Glutamatergic neuron (in vitro differentiated cells): Measurements from ENCODE around the gene ZNF282. TPM values are rescaled to one million over a fixed set of nuclear protein-coding genes. Genes with fewer than 3 reads are reported as not detected.

Experiments used
- DNase-seq: peaks from one replicate; pipeline ENCODE4 v3.0.0; 2022
- H3K27ac Mint-ChIP-seq: one replicate; pipeline ENCODE4 v1.8.0; 2020; ENCODE audit warnings: mild to moderate bottlenecking, mixed read lengths, inconsistent platforms; ENCODE audit not compliant: unreplicated experiment
- H3K27me3 Mint-ChIP-seq: one replicate; pipeline ENCODE4 v1.8.0; 2020; ENCODE audit warnings: mild to moderate bottlenecking, moderate library complexity, mixed read lengths, inconsistent platforms; ENCODE audit not compliant: unreplicated experiment
- H3K36me3 Mint-ChIP-seq: one replicate; pipeline ENCODE4 v1.8.0; 2020; ENCODE audit warnings: mild to moderate bottlenecking, mixed read lengths, inconsistent platforms; ENCODE audit not compliant: unreplicated experiment
- H3K4me1 Mint-ChIP-seq: one replicate; pipeline ENCODE4 v1.8.0; 2020; ENCODE audit warnings: mild to moderate bottlenecking, low read depth, mixed read lengths, inconsistent platforms; ENCODE audit not compliant: unreplicated experiment
- H3K4me3 Mint-ChIP-seq: one replicate; pipeline ENCODE4 v1.8.0; 2020; ENCODE audit warnings: mild to moderate bottlenecking, mixed read lengths, inconsistent platforms; ENCODE audit not compliant: unreplicated experiment
- H3K9me3 Mint-ChIP-seq: one replicate; pipeline ENCODE4 v1.8.0; 2020; ENCODE audit warnings: mild to moderate bottlenecking, moderate library complexity, mixed read lengths, inconsistent platforms; ENCODE audit not compliant: unreplicated experiment
- total RNA-seq: library from RNA; stranded (reverse); fragmentation: NEBNext Ultra II Directional; extraction: Animal tissue kit (Norgen Biotek cat#: 25700); gene quantifications from one replicate; pipeline ENCODE4 v1.2.1, GENCODE V29; 2021; ENCODE audit not compliant: unreplicated experiment
- TF ChIP-seq, protein P1 (sequence below): fragments of 200-600 bp; sonication (generic); IDR thresholded peaks from one replicate; pipeline ENCODE4 v1.5.0; 2021; ENCODE audit not compliant: partially characterized antibody, unreplicated experiment

The ZNF282 gene
- total RNA-seq, 1 donor from 2014 or later = 22.9 TPM

DNA sequence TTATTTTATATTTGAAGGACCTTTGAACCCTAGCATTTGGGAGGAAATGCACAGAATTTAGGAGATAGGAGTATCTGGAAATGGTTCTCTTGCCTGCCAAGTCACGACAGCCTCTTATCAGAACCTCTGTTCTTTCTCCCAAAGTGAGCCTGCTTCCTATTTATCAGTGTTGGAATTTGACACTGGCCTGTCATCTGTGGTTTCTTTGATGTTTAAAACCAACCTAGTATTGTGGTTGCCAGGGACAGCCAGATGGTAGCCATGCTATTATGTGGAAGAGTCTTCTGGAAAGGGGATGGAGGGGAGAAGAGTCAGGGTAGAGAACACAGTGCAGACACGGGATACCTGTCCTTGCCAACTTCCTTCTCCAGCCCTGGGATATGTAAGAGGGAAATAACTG, 21.1 kb downstream of the ZNF282 start:
- H3K36me3 Mint-ChIP-seq = peaks cover 4% of the 10 kb centered on the region
- TF ChIP-seq, protein P1, sequence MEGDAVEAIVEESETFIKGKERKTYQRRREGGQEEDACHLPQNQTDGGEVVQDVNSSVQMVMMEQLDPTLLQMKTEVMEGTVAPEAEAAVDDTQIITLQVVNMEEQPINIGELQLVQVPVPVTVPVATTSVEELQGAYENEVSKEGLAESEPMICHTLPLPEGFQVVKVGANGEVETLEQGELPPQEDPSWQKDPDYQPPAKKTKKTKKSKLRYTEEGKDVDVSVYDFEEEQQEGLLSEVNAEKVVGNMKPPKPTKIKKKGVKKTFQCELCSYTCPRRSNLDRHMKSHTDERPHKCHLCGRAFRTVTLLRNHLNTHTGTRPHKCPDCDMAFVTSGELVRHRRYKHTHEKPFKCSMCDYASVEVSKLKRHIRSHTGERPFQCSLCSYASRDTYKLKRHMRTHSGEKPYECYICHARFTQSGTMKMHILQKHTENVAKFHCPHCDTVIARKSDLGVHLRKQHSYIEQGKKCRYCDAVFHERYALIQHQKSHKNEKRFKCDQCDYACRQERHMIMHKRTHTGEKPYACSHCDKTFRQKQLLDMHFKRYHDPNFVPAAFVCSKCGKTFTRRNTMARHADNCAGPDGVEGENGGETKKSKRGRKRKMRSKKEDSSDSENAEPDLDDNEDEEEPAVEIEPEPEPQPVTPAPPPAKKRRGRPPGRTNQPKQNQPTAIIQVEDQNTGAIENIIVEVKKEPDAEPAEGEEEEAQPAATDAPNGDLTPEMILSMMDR = no peak
- peaks cover 5% of the 10 kb centered on the region for H3K27me3 Mint-ChIP-seq
- no peak overlapping the region for H3K27ac Mint-ChIP-seq
- DNase-seq = no peak
- H3K9me3 Mint-ChIP-seq = no peaks in the 10 kb centered on the region
- H3K4me3 Mint-ChIP-seq = no peak overlapping the region
- H3K4me1 Mint-ChIP-seq = no peaks in the 10 kb centered on the region

DNA sequence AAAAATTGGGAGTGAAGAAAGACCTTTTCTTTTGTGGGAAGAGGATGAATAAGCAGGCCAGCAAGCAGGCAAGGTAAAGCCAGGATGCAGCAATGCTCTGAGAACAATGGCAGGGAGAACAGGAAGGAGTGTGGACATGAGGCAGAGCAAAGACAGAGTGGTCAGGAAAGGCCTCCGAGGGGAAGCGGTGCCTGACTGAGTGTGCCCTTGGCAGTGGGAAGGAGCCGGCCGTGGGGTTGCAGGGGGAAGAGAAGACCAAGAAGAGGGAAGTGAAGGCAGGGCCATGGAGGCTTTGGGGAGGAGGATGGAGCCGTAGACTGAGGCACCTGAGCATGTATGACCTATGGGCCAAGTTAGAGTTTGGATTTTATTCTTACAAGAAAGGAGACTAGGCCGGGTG, 22.2 kb downstream of the ZNF282 start:
- Mint-ChIP-seq H3K36me3 (peaks cover 4% of the 10 kb centered on the region), H3K27me3 (peaks cover 5% of the 10 kb centered on the region), H3K9me3 (no peaks in the 10 kb centered on the region), H3K4me3 (no peak overlapping the region), H3K27ac (no peak overlapping the region), H3K4me1 (no peaks in the 10 kb centered on the region)
- DNase-seq = no peak
- TF ChIP-seq, protein P1 = no peak

DNA sequence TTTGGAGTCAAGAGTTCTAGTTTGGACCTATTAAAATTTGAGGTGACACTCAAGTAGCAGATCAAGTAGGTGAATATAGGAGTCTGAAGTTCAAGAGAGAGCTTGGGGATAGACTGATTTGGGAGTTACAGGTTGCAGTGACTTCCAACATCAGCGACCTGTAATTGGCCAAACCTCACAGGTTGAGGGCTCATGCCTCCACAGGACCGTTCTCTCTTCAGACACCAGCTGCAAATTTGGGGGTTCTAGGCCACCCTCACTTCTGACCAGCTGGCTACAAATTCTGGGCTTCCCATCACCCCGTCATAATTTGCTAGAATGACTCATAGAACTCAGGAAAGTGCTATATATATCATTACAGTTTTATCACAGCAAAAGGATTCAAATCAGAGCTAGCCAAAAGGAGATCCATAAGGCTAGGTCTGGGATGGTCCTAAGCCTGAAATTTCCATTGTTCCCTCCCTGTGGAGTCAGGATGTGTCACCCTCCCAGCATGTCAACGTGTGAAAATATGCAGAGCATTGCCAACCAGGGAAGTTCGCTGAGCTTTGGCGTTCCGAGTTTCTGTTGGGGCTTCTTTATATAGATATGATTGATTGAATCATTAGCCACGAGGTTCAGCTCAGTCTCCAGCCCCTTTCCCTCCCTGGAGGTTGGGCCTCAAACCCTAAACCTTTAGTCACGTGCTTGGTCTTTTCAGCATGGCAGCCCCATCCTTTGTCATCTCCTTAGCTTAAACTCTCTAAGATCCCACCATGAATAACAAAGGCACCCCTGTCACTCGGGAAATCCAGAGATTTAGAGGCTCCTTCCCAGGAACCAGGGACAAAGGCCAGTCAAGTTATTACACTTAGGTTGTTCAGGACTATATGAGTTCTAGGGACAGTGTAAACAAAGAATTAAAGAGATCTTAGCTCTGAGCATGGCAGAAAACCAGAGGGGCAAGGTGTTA, 23.4 kb downstream of the ZNF282 start:
- TF ChIP-seq, protein P1 = no peak
- Mint-ChIP-seq H3K27ac (no peak overlapping the region), H3K36me3 (peaks cover 4% of the 10 kb centered on the region), H3K9me3 (no peaks in the 10 kb centered on the region), H3K4me3 (no peak overlapping the region), H3K4me1 (no peaks in the 10 kb centered on the region), H3K27me3 (peaks cover 5% of the 10 kb centered on the region)
- no peak for DNase-seq

DNA sequence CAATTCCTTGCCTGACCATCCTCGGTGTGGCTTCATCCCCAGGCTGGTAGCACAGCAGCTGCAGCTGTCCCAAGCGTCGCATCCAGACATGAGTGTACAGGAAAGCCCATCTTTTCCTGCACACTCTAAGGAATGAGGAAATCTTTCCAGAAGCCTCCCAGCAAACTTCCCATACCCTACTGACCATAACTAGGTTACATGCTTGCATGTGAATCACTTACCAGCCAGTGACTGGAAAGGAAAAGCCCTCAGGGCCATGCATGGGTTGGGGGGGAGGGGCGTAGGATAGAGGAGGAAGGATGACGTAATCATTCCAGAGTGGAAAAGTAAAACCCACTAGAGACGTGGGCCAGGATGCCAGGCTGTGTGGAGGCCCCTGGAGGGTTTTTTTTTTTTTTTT, 25.2 kb downstream of the ZNF282 start:
- TF ChIP-seq, protein P1 = no peak
- peaks cover 3% of the 10 kb centered on the region for H3K27me3 Mint-ChIP-seq
- H3K9me3 Mint-ChIP-seq = no peaks in the 10 kb centered on the region
- no peak for DNase-seq
- H3K36me3 Mint-ChIP-seq = peaks cover 4% of the 10 kb centered on the region
- H3K4me3 Mint-ChIP-seq = no peak overlapping the region
- no peaks in the 10 kb centered on the region for H3K4me1 Mint-ChIP-seq
- H3K27ac Mint-ChIP-seq = no peak overlapping the region

DNA sequence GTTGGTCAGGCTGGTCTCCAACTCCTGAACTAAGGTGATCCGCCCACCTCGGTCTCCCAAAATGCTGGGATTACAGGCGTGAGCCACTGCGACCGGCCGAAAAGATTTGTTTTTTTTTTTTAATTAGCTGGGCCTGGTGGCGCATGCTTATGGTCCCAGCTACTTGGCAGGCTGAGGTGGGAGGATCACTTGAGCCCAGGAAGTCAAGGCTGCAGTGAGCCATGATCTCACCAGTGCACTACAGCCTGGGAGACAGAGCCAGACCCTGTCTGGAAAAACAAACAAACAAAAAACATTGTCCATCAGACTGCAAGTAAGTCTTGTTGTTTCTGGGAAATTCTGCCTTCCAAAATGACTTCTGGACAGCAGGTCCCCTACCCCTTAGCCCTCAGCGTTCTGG, 27.8 kb downstream of the ZNF282 start:
- peaks cover 4% of the 10 kb centered on the region for H3K9me3 Mint-ChIP-seq
- peaks cover 3% of the 10 kb centered on the region for H3K27me3 Mint-ChIP-seq
- TF ChIP-seq, protein P1 = no peak
- H3K36me3 Mint-ChIP-seq = peaks cover 11% of the 10 kb centered on the region
- no peak overlapping the region for H3K27ac Mint-ChIP-seq
- H3K4me1 Mint-ChIP-seq = no peaks in the 10 kb centered on the region
- no peak for DNase-seq
- no peak overlapping the region for H3K4me3 Mint-ChIP-seq
